ENCODE results near the gene ZIC4.

Gene ZIC4

DNA sequence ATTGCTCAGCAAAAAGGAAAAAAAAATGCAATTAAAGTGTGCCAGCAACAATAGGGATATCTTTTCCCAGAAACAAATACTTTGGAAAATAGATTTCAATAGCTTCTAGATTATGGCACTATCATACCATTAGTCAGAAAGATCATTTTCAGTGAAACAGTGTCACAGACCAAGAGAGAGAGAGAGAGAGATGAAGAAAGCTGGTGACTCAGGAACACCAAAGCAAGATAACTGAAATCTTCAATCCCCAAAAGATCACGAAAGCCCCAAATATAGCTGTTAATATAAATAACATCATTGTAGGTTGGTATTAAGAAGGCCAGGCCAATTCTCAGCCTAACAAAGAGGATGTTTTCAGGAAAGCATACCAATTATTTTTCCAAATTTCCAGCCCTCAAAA, 57.4 kb downstream of the ZIC4 start:
- no peak overlapping the region for H3K27ac ChIP-seq (ENCODE audit: insufficient read depth, low read depth, low read length, poor library complexity, severe bottlenecking)
- WGBS, 2 experiments, result no CpG with 5 or more reads among the region's 1 CpG
- no peaks in the 10 kb centered on the region for H3K9me3 ChIP-seq (ENCODE audit: control insufficient read depth, low read length)
- no peak overlapping the region for H3K4me3 ChIP-seq (ENCODE audit: insufficient read depth, low read depth, low read length)
- H3K36me3 ChIP-seq (ENCODE audit: control insufficient read depth, insufficient read depth, low read length), result no peaks in the 10 kb centered on the region
- H3K4me1 ChIP-seq (ENCODE audit: control insufficient read depth, insufficient read depth, low read length), result no peaks in the 10 kb centered on the region
- H3K27me3 ChIP-seq (ENCODE audit: control insufficient read depth, insufficient read depth, low read length, poor library complexity, severe bottlenecking), result peaks cover 20% of the 10 kb centered on the region

DNA sequence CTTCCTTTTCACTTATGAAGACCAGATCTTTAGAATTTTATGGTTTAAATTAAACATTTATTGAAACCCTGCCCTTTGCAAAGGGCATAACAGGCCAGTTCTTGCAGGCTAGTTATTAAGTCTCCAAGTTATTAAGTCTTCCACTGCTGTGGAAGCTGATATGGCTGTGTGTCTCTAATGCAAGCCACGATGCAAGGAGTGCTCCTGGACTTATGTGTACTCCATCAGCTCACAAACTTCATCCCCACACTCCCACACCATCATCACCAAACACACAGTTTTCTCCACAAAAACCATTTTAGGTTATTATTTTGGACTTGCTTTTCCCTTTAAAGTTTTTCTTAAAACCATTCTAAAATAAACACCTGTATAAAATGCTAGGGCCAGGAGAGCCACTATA, 62.4 kb downstream of the ZIC4 start:
- Histone ChIP-seq H3K36me3 (ENCODE audit: control insufficient read depth, insufficient read depth, low read length) (no peaks in the 10 kb centered on the region), H3K27ac (ENCODE audit: insufficient read depth, low read depth, low read length, poor library complexity, severe bottlenecking) (no peak overlapping the region), H3K4me3 (ENCODE audit: insufficient read depth, low read depth, low read length) (no peak overlapping the region), H3K9me3 (ENCODE audit: control insufficient read depth, low read length) (no peaks in the 10 kb centered on the region), H3K27me3 (ENCODE audit: control insufficient read depth, insufficient read depth, low read length, poor library complexity, severe bottlenecking) (no peaks in the 10 kb centered on the region), H3K4me1 (ENCODE audit: control insufficient read depth, insufficient read depth, low read length) (peaks cover 2% of the 10 kb centered on the region)
- WGBS, 2 experiments, result 87 to 92% methylated on average over 1 of the region's 1 CpG

- H3K9me3 ChIP-seq (ENCODE audit: control insufficient read depth, low read length), result no peaks in the 10 kb centered on the region
- no peak overlapping the region for H3K27ac ChIP-seq (ENCODE audit: insufficient read depth, low read depth, low read length, poor library complexity, severe bottlenecking)
- H3K4me1 ChIP-seq (ENCODE audit: control insufficient read depth, insufficient read depth, low read length), result peaks cover 2% of the 10 kb centered on the region
- no peaks in the 10 kb centered on the region for H3K27me3 ChIP-seq (ENCODE audit: control insufficient read depth, insufficient read depth, low read length, poor library complexity, severe bottlenecking)
- no peak overlapping the region for H3K4me3 ChIP-seq (ENCODE audit: insufficient read depth, low read depth, low read length)
- WGBS, 2 experiments, result 6 to 7% methylated on average over 2 of the region's 2 CpGs
- no peaks in the 10 kb centered on the region for H3K36me3 ChIP-seq (ENCODE audit: control insufficient read depth, insufficient read depth, low read length)
Measured at GRCh38 chr3:147341727-147342126, 64.6 kb downstream of the ZIC4 start.

DNA sequence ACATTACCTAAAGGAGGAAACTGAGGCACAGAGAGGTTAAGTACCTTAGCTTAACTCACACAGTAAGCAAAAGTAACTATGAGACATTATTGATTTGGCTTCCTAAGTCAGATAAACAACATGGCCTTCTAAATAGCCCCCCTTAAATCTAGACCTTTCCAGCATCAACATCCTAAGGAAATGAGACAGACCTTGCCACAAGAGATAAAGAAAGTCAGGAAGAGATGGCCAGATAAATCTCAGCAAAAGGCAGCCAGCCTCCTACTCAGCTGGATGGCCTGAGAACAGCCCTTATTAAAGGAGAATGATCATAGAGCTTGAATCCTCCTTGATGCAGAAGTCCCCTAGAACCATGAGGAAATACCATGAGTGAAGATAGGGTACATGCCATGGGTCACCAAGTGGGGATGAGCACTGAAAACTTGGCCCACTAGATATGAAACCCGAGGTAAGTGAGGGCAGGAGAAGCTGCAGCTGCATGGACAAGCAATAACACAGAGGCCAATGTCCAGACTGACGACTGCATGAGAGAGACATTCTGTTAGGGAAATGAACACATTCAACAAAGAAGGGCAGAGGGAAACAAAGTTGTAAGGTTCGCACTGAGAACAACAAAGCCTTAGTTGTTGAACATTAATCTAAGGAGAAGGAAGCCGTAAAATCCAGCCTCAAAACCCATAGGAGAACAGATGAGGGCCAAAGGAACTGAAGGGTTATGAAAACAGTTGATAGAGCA, 69.6 kb downstream of the ZIC4 start:
- Histone ChIP-seq H3K27me3 (ENCODE audit: control insufficient read depth, insufficient read depth, low read length, poor library complexity, severe bottlenecking) (no peaks in the 10 kb centered on the region), H3K27ac (ENCODE audit: insufficient read depth, low read depth, low read length, poor library complexity, severe bottlenecking) (no peak overlapping the region), H3K36me3 (ENCODE audit: control insufficient read depth, insufficient read depth, low read length) (no peaks in the 10 kb centered on the region), H3K4me3 (ENCODE audit: insufficient read depth, low read depth, low read length) (no peak overlapping the region), H3K9me3 (ENCODE audit: control insufficient read depth, low read length) (no peaks in the 10 kb centered on the region), H3K4me1 (ENCODE audit: control insufficient read depth, insufficient read depth, low read length) (peaks cover 2% of the 10 kb centered on the region)
- 89 to 90% methylated on average over 4 of the region's 4 CpGs for WGBS, 2 experiments
